ENCODE measurements around the gene ZNF543.
"Not testable (repeated sequence)": the region's sequence is repeated elsewhere in the genome, so short reads cannot be mapped to it uniquely, and the experiment has no call there.

ZNF543 gene

GRCh38 chr19:57321751-57322150 is 1.5 kb downstream of the ZNF543 start:
- no peak for DNase-seq

DNA sequence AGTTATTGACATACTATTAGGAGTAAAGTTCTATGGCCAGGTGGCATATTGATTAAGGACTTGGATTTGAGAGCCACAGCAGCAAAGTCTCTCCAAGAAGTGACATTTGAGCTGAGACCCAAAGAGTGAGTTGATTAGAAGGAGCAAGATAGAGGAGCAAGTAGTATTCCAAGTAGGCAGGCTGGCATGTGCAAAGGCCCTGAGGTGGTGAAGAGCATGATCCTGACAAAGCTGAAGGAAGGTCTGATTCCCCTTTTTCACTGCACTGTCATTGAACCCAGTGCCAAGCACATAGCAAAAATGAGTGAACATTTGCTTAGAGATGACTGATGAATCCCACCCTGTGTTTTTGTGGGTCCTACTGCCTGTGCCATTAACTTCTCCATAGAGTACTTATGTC is 4.7 kb downstream of the ZNF543 start:
- no peak for DNase-seq

- no peak for DNase-seq
These were observed 7.7 kb downstream of the ZNF543 start for GRCh38 chr19:57327993-57328392.

DNA sequence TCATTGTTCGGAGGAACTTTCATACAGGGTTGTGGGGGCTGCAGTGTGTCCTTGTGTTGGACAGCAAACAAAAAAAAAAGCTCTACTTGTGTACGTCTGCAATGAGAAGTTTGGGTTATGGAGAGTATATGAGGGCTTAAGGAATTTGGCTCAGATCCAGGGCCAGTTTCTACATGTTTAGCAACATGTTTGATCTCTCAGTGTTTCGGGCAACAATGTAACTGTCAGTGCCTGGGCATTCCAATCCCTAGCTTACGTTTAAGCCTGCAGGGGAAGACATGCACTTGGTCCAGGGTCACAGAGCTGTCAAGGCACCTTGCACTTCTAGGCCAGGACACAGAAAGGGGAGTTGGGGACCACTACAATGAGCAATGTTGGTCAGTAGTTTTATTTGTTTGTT is 13.9 kb downstream of the ZNF543 start:
- no peak for DNase-seq

- DNase-seq = no peak
These were observed 18.6 kb downstream of the ZNF543 start for GRCh38 chr19:57338877-57339276.

- DNase-seq = no peak
These were observed 22.3 kb downstream of the ZNF543 start for GRCh38 chr19:57342582-57342981.

DNA sequence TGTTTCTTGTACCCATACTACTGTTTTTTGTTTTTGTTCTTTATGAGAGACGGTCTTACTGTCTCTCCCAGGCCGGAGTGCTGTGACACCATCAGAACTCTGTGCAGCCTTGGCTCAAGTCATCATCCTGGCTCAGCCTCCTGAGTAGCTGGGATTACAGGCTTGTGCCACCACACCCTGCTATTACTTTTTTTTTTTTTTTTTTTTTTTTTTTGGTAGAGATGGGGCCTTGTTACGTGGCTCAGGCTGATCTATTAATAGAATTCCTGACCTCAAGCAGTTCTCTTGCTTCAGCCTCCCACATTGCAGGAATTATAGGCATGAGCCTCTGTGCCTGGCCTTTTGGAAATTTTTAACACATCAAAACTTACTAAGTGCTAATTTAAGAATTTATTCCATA is 27.9 kb downstream of the ZNF543 start:
- DNase-seq = no peak

DNA sequence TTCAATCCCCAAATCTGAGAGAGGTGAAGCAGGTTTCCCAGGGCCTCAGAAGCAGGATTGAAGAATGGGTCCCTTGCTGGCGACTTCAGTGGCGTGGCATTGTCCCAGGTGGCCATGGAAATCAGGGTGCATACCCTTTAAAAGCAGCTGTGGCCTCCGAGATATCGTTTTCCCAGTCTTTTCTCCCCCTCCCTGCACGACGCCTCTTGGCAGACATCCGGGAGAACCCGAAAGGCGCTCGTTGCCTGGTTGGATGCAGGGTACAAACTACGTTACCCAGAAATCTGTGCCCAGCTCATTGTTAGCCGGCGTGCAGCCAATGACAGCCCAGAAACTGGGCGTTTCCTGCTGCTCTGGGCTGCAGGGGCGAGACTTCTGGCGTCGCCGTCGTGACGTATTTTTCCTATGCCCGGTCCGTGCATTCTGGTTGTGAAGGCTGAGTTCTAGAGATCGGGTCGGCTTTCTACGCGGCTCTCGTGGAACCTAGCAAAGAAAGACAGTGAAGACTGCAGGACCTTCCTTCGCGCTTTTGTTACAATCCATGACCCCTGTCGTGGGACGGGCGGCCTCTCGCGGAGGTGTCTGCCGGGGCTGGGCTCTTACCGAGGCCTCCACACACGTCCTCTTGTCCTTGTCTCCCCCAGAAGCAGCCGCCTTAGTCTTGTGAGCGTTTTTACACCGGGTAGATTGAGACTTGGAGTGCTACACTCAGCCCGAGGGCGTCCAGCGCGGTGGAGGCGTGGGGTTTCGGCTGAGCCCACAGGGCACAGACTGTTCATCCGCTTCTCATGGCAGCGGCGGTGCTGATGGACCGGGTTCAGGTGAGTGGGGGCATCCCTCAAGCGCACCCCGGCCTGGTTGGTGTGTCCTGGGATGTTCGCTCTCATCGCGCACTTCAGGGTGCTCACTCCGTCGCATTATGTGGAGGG is 30.9 kb downstream of the ZNF543 start, which contains the start of gene ZNF304:
ZNF304 (plus strand) TSS at position 395 of the 929 bp plus-strand sequence; CDS start at position 789, 394 bp downstream.
- peak; percentile 95 for DNase-seq

DNA sequence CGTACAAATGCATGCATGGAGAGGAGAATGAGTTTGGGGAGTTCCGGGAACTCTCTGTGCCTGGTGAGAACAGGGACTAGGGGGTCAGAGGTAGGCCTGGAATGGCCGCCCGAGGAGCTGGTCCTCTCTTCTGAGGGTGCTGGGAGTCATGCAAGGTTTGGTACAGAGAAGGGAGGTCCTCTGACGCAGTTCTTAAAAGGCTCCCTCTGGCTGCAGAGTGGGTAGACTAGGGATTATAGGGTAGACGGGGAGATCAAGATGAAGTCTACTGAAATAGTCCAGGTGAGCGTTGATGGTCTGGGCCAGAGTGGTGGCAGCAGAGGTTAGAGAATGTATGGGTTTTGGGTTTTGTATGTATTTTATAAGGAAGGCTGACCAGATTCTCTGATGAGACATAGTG is 31.6 kb downstream of the ZNF543 start:
- DNase-seq = no peak

DNA sequence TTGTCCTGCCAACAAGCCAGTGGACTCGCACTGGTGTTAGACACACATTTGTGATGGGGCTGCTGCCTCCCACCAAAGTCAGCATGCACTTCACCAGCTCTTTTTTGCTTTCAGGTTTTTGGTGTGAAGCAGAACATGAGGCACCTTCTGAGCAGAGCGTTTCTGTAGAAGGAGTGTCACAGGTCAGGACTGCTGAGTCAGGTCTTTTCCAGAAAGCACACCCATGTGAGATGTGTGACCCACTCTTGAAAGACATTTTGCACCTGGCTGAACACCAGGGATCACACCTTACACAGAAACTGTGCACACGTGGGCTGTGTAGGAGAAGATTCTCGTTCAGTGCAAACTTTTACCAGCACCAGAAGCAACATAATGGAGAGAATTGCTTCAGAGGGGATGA is 35.6 kb downstream of the ZNF543 start:
- DNase-seq = no peak

- DNase-seq = no peak
These were observed 37.1 kb downstream of the ZNF543 start for GRCh38 chr19:57357406-57357805.

DNA sequence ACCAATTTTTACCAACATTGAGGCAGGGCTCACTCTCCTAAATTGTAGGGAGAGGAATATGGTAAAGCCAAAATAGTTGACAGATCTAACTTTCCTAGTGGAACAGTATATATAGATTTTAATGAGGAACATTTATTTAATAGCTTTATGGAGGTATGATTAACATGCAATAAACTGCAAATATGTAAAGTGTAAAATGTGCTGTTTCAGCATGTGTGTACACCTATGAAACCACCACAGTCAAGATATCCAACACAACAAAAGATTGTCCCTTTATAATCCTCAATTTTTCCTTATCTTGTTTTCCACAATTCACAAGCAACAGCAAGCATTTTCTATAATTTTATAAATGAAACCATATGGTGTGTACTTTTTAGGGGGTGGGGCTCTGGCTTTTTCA is 39.0 kb downstream of the ZNF543 start:
- DNase-seq = no peak

GRCh38 chr19:57362419-57362818 is 42.1 kb downstream of the ZNF543 start:
- DNase-seq = no peak

- peak; percentile 99 for DNase-seq
These were observed 42.9 kb downstream of the ZNF543 start, which contains the start of the genes TRAPPC2B and ZNF547 for GRCh38 chr19:57362997-57363687. TRAPPC2B (plus strand) TSS chr19:57363551; CDS start chr19:57364834, 1,283 bp downstream. ZNF547 (plus strand) TSS chr19:57363551; CDS start chr19:57368556, 5,005 bp downstream.

DNA sequence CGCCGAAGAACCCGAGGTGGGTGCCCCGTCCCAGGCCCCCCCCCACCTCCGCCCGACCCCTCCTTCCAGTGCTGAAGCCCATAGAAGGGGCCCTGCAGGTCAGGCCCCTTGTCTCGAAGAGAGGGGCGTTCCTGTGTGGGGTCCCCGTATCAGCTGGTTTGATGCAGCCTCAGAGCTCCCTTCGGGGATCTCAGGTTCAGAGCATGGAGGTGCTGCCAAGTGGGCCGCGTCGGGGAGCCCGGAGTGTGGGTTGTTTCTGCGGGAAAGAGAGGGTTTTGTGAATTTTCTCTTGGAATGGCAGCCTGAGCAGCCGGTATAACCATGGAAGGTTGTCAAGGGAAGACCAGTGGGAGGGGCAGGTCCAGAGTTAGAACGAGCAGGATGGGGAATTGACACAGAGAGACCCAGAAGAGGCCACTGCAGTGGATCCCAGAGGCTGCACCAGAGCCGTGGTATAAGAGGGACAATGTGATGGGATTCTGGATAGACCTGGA is 43.5 kb downstream of the ZNF543 start:
- DNase-seq = peak; percentile 14

DNA sequence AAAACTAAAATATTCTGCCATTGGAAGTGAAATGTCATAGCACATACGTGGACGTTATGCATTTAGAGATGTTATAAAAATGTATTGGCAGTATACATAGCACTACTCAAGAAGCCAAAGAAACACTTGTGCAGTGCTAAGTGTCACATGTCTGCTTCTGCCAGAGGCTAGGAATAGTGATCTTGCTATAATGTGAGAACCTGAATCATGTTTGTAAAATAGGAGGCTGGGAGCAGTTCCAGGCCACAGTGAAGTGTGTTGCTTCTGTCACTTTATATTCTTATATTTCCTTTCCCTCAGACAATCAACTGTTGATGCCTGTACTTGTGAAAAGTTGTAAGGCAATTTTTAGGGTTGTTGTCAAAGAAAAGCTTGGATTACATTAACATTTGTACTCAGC is 46.5 kb downstream of the ZNF543 start:
- DNase-seq = no peak

GRCh38 chr19:57374179-57374578 is 53.9 kb downstream of the ZNF543 start:
- DNase-seq = no peak

DNA sequence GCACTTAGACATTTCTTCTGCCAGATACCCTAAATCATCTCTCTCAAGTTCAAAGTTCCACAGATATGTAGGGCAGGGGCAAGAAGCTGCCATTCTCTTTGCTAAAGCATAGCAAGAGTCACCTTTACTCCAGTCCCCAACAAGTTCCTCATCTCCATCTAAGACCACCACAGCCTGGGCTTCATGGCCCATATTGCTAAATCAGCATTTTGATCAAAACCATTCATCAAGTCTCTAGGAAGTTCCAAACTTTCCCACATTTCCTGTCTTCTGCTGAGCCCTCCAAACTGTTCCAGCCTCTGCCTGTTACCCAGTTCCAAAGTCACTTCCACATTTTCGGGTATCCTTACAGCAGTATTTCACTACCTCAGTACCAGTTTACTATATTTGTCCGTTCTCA is 54.4 kb downstream of the ZNF543 start:
- DNase-seq = not testable (repeated sequence)

GRCh38 chr19:57376151-57376550 is 55.9 kb downstream of the ZNF543 start:
- DNase-seq = no peak

- no peak for DNase-seq
These were observed 57.4 kb downstream of the ZNF543 start for GRCh38 chr19:57377498-57378146.

Measured in RPMI8226 (cell line).